SK-N-MC (cell line): Measurements from ENCODE around the gene ST13.
"Not testable (repeated sequence)": the region's sequence is repeated elsewhere in the genome, so short reads cannot be mapped to it uniquely, and the experiment has no call there.

Experiments used
- DNase-seq: peaks from one replicate; pipeline ENCODE4 v3.0.0-alpha.2; 2011; ENCODE audit warnings: low read depth, low spot score
- H3K27ac ChIP-seq: fragments of 200-600 bp; sonication (generic); 2 replicates; pipeline ENCODE4 v1.5.1; 2016; ENCODE audit warnings: mixed run types
- H3K36me3 ChIP-seq: fragments of 200-600 bp; sonication (generic); 2 replicates; pipeline ENCODE4 v1.6.1; 2017; ENCODE audit warnings: antibody characterized with exemption, low read length, mixed read lengths; ENCODE audit not compliant: insufficient read depth
- H3K4me3 ChIP-seq: fragments of 200-600 bp; sonication (generic); 2 replicates; pipeline ENCODE4 v1.5.1; 2016
- H3K9ac ChIP-seq: fragments of 200-600 bp; sonication (generic); 2 replicates; pipeline ENCODE4 v1.8.0; 2017; ENCODE audit warnings: mixed run types, mixed read lengths; ENCODE audit not compliant: insufficient read length
- H3K9me3 ChIP-seq: fragments of 200-600 bp; sonication (generic); 2 replicates; pipeline ENCODE4 v1.6.1; 2017; ENCODE audit warnings: low read depth, mild to moderate bottlenecking, antibody characterized with exemption, low read length, moderate library complexity, mixed read lengths
- EZH2 ChIP-seq: fragments of 200-600 bp; sonication (generic); IDR thresholded peaks from one replicate; pipeline ENCODE4 v1.6.1; 2017; ENCODE audit warnings: antibody characterized with exemption
- FOXP2 ChIP-seq: optimal IDR thresholded peaks from 2 replicates; pipeline ENCODE3; 2011; ENCODE audit warnings: mild to moderate bottlenecking, moderate library complexity; ENCODE audit not compliant: insufficient read depth; ENCODE audit errors: extremely low read length, control extremely low read depth
- POLR2AphosphoS5 ChIP-seq: IDR thresholded peaks from 2 replicates; pipeline ENCODE4 v1.6.1; 2012; ENCODE audit warnings: mild to moderate bottlenecking, low read depth, low read length, borderline replicate concordance

The ST13 gene

DNA sequence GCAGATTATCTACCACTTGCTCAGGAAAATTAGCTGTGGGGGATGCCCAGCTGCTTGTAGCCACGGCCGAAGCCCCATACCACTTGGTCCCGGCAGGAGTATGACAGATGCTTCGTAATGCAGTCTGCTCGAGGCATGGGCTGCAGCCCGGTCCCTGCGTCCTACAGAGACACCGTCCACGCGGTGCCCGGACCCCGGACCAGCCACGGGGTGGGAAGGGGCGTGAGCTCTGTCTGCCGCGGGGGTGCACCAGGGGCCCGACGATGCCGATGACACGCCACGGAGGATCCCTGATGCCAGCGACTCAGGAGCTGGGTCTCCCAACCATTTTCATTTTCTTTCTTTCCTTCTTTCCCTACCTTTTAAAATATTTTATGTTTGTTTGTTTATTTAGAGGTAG, 67.3 kb downstream of the ST13 start:
- Histone ChIP-seq H3K9me3 (no peaks in the 10 kb centered on the region), H3K36me3 (peaks cover 25% of the 10 kb centered on the region), H3K27ac (no peak overlapping the region), H3K9ac (no peak overlapping the region), H3K4me3 (no peak overlapping the region)
- TF ChIP-seq FOXP2 (no peak), EZH2 (no peak), POLR2AphosphoS5 (no peak)
- no peak for DNase-seq

DNA sequence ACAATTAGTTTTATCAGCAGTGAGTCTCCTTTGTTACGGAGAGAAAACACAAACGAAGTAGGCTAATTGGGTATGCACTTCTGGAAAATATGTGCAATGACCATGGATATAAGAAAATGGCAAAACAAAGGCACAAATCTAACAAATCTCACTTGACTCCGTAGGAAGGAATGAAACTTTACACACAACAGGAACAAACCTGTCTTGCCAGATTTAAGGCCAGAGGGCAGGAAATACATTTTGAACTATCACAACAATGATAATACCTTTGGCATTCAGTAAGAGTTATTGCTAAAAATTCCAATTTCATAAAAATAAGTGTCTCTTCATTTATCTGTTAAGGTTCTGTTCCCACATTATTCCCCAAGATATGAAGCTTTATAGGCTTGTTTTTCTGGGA, 73.9 kb downstream of the ST13 start:
- Histone ChIP-seq H3K27ac (no peak overlapping the region), H3K4me3 (no peak overlapping the region), H3K9me3 (no peaks in the 10 kb centered on the region), H3K9ac (no peak overlapping the region), H3K36me3 (peaks cover 17% of the 10 kb centered on the region)
- no peak for DNase-seq
- TF ChIP-seq FOXP2 (no peak), POLR2AphosphoS5 (no peak), EZH2 (no peak)

DNA sequence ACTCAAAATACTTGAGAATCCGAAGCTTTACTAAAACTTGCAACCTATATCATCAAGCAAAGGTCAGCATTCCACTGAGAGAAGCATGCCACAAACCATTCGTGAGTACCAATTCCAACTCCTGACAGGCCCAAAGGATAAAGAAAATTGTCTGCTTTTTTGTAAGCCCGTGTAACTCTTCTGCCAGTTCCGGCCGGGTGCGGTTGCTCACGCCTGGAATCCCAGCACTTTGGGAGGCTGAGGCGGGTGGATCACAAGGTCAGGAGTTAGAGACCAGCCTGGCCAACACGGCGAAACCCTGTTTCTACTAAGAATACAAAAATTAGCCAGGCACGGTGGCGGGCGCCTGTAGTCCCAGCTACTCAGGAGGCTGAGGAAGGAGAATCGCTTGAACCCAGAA, 74.7 kb downstream of the ST13 start:
- not testable (repeated sequence) for DNase-seq, H3K27ac ChIP-seq, H3K9me3 ChIP-seq, H3K9ac ChIP-seq, H3K4me3 ChIP-seq
- H3K36me3 ChIP-seq: peaks cover 19% of the 10 kb centered on the region
